ENCODE results near the gene CYP8B1. TPM values are rescaled to one million over a fixed set of nuclear protein-coding genes. Genes with fewer than 3 reads are reported as not detected.

The CYP8B1 gene
- total and polyA plus RNA-seq, 4 donors, result 0.01 to 0.09 TPM; not detected in 2

DNA sequence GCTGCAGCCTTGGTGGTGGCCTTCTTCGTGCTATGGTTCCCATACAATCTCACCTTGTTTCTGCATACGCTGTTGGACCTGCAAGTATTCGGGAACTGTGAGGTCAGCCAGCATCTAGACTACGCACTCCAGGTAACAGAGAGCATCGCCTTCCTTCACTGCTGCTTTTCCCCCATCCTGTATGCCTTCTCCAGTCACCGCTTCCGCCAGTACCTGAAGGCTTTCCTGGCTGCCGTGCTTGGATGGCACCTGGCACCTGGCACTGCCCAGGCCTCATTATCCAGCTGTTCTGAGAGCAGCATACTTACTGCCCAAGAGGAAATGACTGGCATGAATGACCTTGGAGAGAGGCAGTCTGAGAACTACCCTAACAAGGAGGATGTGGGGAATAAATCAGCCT is 10.4 kb downstream of the CYP8B1 start:
- Histone ChIP-seq H3K4me1 (ENCODE audit: control insufficient read depth in 5 of 5, insufficient read depth in 5 of 5, low read length in 5 of 5) (no peaks in the 10 kb centered on the region), H3K36me3 (ENCODE audit: control insufficient read depth in 4 of 4, insufficient read depth in 4 of 4, low read length in 4 of 4) (no peaks in the 10 kb centered on the region), H3K27me3 (ENCODE audit: control insufficient read depth in 3 of 3, insufficient read depth in 3 of 3, low read length in 2 of 3) (no peaks in the 10 kb centered on the region), H3K27ac (ENCODE audit: low read depth in 1 of 2, low read length in 1 of 2) (no peak overlapping the region), H3K9me3 (ENCODE audit: control insufficient read depth in 4 of 4, insufficient read depth in 3 of 4, low read length in 3 of 4) (no peaks in the 10 kb centered on the region), H3K9ac (ENCODE audit: insufficient read depth in 1 of 2, low read length in 2 of 2) (no peak overlapping the region), H3K4me3 (no peak overlapping the region)
- DNase-seq (no peak), ATAC-seq (ENCODE audit: insufficient read depth, low FRiP score) (no peak)
- TF ChIP-seq, protein P1, sequence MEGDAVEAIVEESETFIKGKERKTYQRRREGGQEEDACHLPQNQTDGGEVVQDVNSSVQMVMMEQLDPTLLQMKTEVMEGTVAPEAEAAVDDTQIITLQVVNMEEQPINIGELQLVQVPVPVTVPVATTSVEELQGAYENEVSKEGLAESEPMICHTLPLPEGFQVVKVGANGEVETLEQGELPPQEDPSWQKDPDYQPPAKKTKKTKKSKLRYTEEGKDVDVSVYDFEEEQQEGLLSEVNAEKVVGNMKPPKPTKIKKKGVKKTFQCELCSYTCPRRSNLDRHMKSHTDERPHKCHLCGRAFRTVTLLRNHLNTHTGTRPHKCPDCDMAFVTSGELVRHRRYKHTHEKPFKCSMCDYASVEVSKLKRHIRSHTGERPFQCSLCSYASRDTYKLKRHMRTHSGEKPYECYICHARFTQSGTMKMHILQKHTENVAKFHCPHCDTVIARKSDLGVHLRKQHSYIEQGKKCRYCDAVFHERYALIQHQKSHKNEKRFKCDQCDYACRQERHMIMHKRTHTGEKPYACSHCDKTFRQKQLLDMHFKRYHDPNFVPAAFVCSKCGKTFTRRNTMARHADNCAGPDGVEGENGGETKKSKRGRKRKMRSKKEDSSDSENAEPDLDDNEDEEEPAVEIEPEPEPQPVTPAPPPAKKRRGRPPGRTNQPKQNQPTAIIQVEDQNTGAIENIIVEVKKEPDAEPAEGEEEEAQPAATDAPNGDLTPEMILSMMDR (IDR thresholded peaks at IDR 0.05; ENCODE audit: control extremely low read depth, extremely low read depth), result no peak
- WGBS, 2 donors, result 95 to 97% methylated on average over 8 of the region's 8 CpGs

DNA sequence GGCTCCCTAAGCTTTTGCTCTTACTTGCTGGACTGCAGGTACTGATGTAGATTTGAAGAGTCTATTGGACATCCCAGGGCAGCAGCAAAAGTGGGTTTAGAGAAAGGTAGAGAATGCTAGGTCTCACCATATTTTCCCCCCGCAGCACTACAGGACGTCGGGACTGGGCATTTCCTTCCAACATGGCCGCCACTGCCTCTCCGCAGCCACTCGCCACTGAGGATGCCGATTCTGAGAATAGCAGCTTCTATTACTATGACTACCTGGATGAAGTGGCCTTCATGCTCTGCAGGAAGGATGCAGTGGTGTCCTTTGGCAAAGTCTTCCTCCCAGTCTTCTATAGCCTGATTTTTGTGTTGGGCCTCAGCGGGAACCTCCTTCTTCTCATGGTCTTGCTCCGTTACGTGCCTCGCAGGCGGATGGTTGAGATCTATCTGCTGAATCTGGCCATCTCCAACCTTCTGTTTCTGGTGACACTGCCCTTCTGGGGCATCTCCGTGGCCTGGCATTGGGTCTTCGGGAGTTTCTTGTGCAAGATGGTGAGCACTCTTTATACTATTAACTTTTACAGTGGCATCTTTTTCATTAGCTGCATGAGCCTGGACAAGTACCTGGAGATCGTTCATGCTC is 11.2 kb downstream of the CYP8B1 start:
- Histone ChIP-seq H3K9ac (ENCODE audit: insufficient read depth in 1 of 2, low read length in 2 of 2) (no peak overlapping the region), H3K4me1 (ENCODE audit: control insufficient read depth in 5 of 5, insufficient read depth in 5 of 5, low read length in 5 of 5) (no peaks in the 10 kb centered on the region), H3K27me3 (ENCODE audit: control insufficient read depth in 3 of 3, insufficient read depth in 3 of 3, low read length in 2 of 3) (no peaks in the 10 kb centered on the region), H3K4me3 (no peak overlapping the region), H3K27ac (ENCODE audit: low read depth in 1 of 2, low read length in 1 of 2) (no peak overlapping the region), H3K9me3 (ENCODE audit: control insufficient read depth in 4 of 4, insufficient read depth in 3 of 4, low read length in 3 of 4) (no peaks in the 10 kb centered on the region), H3K36me3 (ENCODE audit: control insufficient read depth in 4 of 4, insufficient read depth in 4 of 4, low read length in 4 of 4) (no peaks in the 10 kb centered on the region)
- DNase-seq (no peak), ATAC-seq (ENCODE audit: insufficient read depth, low FRiP score) (no peak)
- TF ChIP-seq, protein P1 (IDR thresholded peaks at IDR 0.05; ENCODE audit: control extremely low read depth, extremely low read depth), result no peak
- 95 to 96% methylated on average over 15 of the region's 15 CpGs for WGBS, 2 donors

DNA sequence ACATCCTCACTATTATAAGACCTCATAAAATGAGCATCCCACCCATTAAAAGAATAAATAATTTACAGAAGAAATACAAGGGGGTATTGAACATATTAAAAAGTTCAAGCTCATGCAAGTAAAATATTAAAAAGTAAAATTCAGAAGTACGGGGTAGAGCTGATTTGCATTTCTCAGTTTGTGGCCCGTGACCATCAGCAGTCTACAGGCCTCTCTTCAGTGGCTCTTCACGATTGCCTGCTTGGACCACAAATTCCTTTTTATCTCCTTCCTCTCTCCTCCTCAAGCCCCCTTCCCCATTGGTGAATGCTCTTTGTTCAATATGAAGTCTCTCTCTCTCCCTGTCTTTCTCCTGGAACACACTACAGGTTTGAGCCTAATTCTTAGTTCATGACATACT is 19.1 kb downstream of the CYP8B1 start:
- TF ChIP-seq, protein P1 (IDR thresholded peaks at IDR 0.05; ENCODE audit: control extremely low read depth, extremely low read depth), result no peak
- no peak overlapping the region for H3K27ac ChIP-seq (ENCODE audit: low read depth in 1 of 2, low read length in 1 of 2)
- no peak overlapping the region for H3K9ac ChIP-seq (ENCODE audit: insufficient read depth in 1 of 2, low read length in 2 of 2)
- no peaks in the 10 kb centered on the region for H3K27me3 ChIP-seq (ENCODE audit: control insufficient read depth in 3 of 3, insufficient read depth in 3 of 3, low read length in 2 of 3)
- ATAC-seq (ENCODE audit: insufficient read depth, low FRiP score) (no peak), DNase-seq (no peak)
- no peaks in the 10 kb centered on the region for H3K36me3 ChIP-seq (ENCODE audit: control insufficient read depth in 4 of 4, insufficient read depth in 4 of 4, low read length in 4 of 4)
- H3K4me1 ChIP-seq (ENCODE audit: control insufficient read depth in 5 of 5, insufficient read depth in 5 of 5, low read length in 5 of 5), result no peaks in the 10 kb centered on the region
- WGBS, 2 donors, result 87 to 88% methylated on average over 3 of the region's 3 CpGs
- H3K9me3 ChIP-seq (ENCODE audit: control insufficient read depth in 4 of 4, insufficient read depth in 3 of 4, low read length in 3 of 4), result no peaks in the 10 kb centered on the region
- H3K4me3 ChIP-seq, result no peak overlapping the region

Measured in lung (tissue), 12 donors.